H9 (cell line): ENCODE results near the gene RASSF3. TPM values are rescaled to one million over a fixed set of nuclear protein-coding genes. Genes with fewer than 3 reads are reported as not detected.

Source experiments
- DNase-seq: peaks from one replicate; pipeline ENCODE4 v3.0.0-alpha.2; 2017
- H2AFZ ChIP-seq: one replicate; pipeline ENCODE4 v1.6.1; 2013; ENCODE audit warnings: mild to moderate bottlenecking, low read length, control low read depth, moderate library complexity
- H2AK5ac ChIP-seq: 2 replicates; pipeline ENCODE4 v1.6.1; 2013; ENCODE audit warnings: low read length, control low read depth, mixed read lengths; ENCODE audit not compliant: insufficient read length
- H2BK120ac ChIP-seq: one replicate; pipeline ENCODE4 v1.6.1; 2013; ENCODE audit warnings: low read depth, mild to moderate bottlenecking, low read length, control low read depth, inconsistent platforms; ENCODE audit not compliant: poor library complexity, severe bottlenecking
- H2BK12ac ChIP-seq: 2 replicates; pipeline ENCODE4 v1.6.1; 2013; ENCODE audit warnings: low read length, control low read depth, mixed read lengths, low read depth; ENCODE audit not compliant: insufficient read length
- H2BK15ac ChIP-seq: 2 replicates; pipeline ENCODE4 v1.6.1; 2013; ENCODE audit warnings: low read depth, low read length, control low read depth
- H2BK20ac ChIP-seq: one replicate; pipeline ENCODE4 v1.6.1; 2013; ENCODE audit warnings: low read depth, mild to moderate bottlenecking, low read length, control low read depth, inconsistent platforms; ENCODE audit not compliant: poor library complexity, severe bottlenecking
- H2BK5ac ChIP-seq: 2 replicates; pipeline ENCODE4 v1.6.1; 2013; ENCODE audit warnings: low read length, control low read depth, mixed read lengths; ENCODE audit not compliant: insufficient read length
- H3K14ac ChIP-seq: 2 replicates; pipeline ENCODE4 v1.6.1; 2013; ENCODE audit warnings: low read length, control low read depth; ENCODE audit not compliant: insufficient read depth
- H3K18ac ChIP-seq: 2 replicates; pipeline ENCODE4 v1.6.1; 2013; ENCODE audit warnings: low read depth, mild to moderate bottlenecking, mixed read lengths, low read length, control low read depth; ENCODE audit not compliant: insufficient read length
- H3K23ac ChIP-seq: 2 replicates; pipeline ENCODE4 v1.6.1; 2013; ENCODE audit warnings: low read length, control low read depth, mixed read lengths, low read depth; ENCODE audit not compliant: insufficient read length
- H3K23me2 ChIP-seq: 2 replicates; pipeline ENCODE4 v1.6.1; 2013; ENCODE audit warnings: low read depth, mild to moderate bottlenecking, mixed read lengths, low read length, control low read depth; ENCODE audit not compliant: insufficient read length, poor library complexity, severe bottlenecking
- H3K27ac ChIP-seq: 2 replicates; pipeline ENCODE4 v1.5.1; 2013; ENCODE audit warnings: low read length, control low read depth, mixed read lengths, low read depth; ENCODE audit not compliant: insufficient read length
- H3K27me3 ChIP-seq: 2 replicates; pipeline ENCODE4 v1.6.1; 2013; ENCODE audit warnings: low read length, control low read depth, inconsistent platforms; ENCODE audit not compliant: insufficient read depth
- H3K4ac ChIP-seq: 2 replicates; pipeline ENCODE4 v1.6.1; 2013; ENCODE audit warnings: low read depth, mild to moderate bottlenecking, control low read depth, inconsistent platforms, low read length, moderate library complexity
- H3K4me1 ChIP-seq: 2 replicates; pipeline ENCODE4 v1.6.1; 2013; ENCODE audit warnings: low read length, control low read depth, inconsistent platforms; ENCODE audit not compliant: insufficient read depth
- H3K4me2 ChIP-seq: 2 replicates; pipeline ENCODE4 v1.6.1; 2013; ENCODE audit warnings: low read length, control low read depth, mixed read lengths; ENCODE audit not compliant: insufficient read length, insufficient read depth
- H3K56ac ChIP-seq: 2 replicates; pipeline ENCODE4 v1.6.1; 2013; ENCODE audit warnings: low read depth, mild to moderate bottlenecking, mixed read lengths, low read length, control low read depth; ENCODE audit not compliant: insufficient read length
- H3K79me1 ChIP-seq: 2 replicates; pipeline ENCODE4 v1.6.1; 2013; ENCODE audit warnings: low read depth, mild to moderate bottlenecking, moderate library complexity, low read length, control low read depth, inconsistent platforms; ENCODE audit not compliant: insufficient read depth, poor library complexity, severe bottlenecking
- H3K79me2 ChIP-seq: 2 replicates; pipeline ENCODE4 v1.6.1; 2013; ENCODE audit warnings: low read length, control low read depth, inconsistent platforms; ENCODE audit not compliant: insufficient read depth
- H3K9ac ChIP-seq: 2 replicates; pipeline ENCODE4 v1.6.1; 2013; ENCODE audit warnings: low read length, control low read depth, mixed read lengths; ENCODE audit not compliant: insufficient read length; ENCODE audit errors: extremely low read depth
- H3K9me3 ChIP-seq: one replicate; pipeline ENCODE4 v1.6.1; 2013; ENCODE audit warnings: low read depth, low read length, inconsistent platforms; ENCODE audit not compliant: control insufficient read depth
- H3T11ph ChIP-seq: one replicate; pipeline ENCODE4 v1.6.1; 2013; ENCODE audit warnings: mild to moderate bottlenecking, low read length, control low read depth, inconsistent platforms
- H4K20me1 ChIP-seq: one replicate; pipeline ENCODE4 v1.6.1; 2013; ENCODE audit not compliant: control insufficient read depth, insufficient read length, insufficient read depth
- H4K5ac ChIP-seq: 2 replicates; pipeline ENCODE4 v1.6.1; 2013; ENCODE audit warnings: low read depth, mild to moderate bottlenecking, mixed read lengths, low read length, control low read depth; ENCODE audit not compliant: insufficient read length
- H4K8ac ChIP-seq: replicated peaks from 2 replicates; pipeline ENCODE4 v1.6.1; 2013; ENCODE audit warnings: low read length, control low read depth, mixed read lengths, low read depth; ENCODE audit not compliant: insufficient read length
- H4K91ac ChIP-seq: 2 replicates; pipeline ENCODE4 v1.6.1; 2013; ENCODE audit warnings: low read depth, mild to moderate bottlenecking, moderate library complexity, mixed read lengths, low read length, control low read depth; ENCODE audit not compliant: insufficient read length
- H3K27ac Mint-ChIP-seq, 3 experiments: 2 replicates in 2 of 3; 3 replicates in 1 of 3; pipeline ENCODE4 v1.8.0; 2020 to 2021; ENCODE audit warnings: mixed read lengths in 3 of 3, mild to moderate bottlenecking in 1 of 3, moderate library complexity in 1 of 3
- H3K27me3 Mint-ChIP-seq: 2 replicates; pipeline ENCODE4 v1.8.0; 2021; ENCODE audit warnings: low read depth, mild to moderate bottlenecking, moderate library complexity, mixed read lengths
- H3K36me3 Mint-ChIP-seq, 3 experiments: 2 replicates in 2 of 3; 3 replicates in 1 of 3; pipeline ENCODE4 v1.8.0; 2020 to 2021; ENCODE audit warnings: low read depth in 3 of 3, mixed read lengths in 3 of 3; ENCODE audit not compliant: insufficient read depth in 1 of 3
- H3K4me1 Mint-ChIP-seq, 2 experiments: 2 replicates each; pipeline ENCODE4 v1.8.0; 2020; ENCODE audit warnings: mixed read lengths in 2 of 2
- H3K4me3 Mint-ChIP-seq, 2 experiments: 2 replicates in 1 of 2; 3 replicates in 1 of 2; pipeline ENCODE4 v1.8.0; 2020 to 2021; ENCODE audit warnings: mild to moderate bottlenecking in 2 of 2, mixed read lengths in 2 of 2, moderate library complexity in 1 of 2
- H3K9me3 Mint-ChIP-seq, 2 experiments: 2 replicates in 1 of 2; 3 replicates in 1 of 2; pipeline ENCODE4 v1.8.0; 2020; ENCODE audit warnings: mild to moderate bottlenecking in 2 of 2, mixed read lengths in 2 of 2, moderate library complexity in 1 of 2
- WGBS: extraction: QIAGEN DNeasy Blood & Tissue Kit; methylation state at CpG from one replicate; pipeline ENCODE4 v1.1.7; 2013; ENCODE audit warnings: missing lambda C conversion rate, low lambda C conversion rate, mixed read lengths; ENCODE audit not compliant: insufficient read length; ENCODE audit errors: extremely low coverage; 5-methylcytosine and 5-hydroxymethylcytosine counted together
- total RNA-seq: library from RNA; stranded (reverse); gene quantifications from 2 replicates; pipeline ENCODE4 v1.2.1, GENCODE V29; 2021
- TF ChIP-seq, protein P1 (sequence below): fragments of 200-600 bp; sonication (generic); conservative IDR thresholded peaks from 3 replicates; pipeline ENCODE4 v1.8.0; 2021; ENCODE audit warnings: antibody characterized with exemption, mild to moderate bottlenecking

Gene RASSF3
- total RNA-seq, 1 experiment from 2014 or later: 45.1 TPM

DNA sequence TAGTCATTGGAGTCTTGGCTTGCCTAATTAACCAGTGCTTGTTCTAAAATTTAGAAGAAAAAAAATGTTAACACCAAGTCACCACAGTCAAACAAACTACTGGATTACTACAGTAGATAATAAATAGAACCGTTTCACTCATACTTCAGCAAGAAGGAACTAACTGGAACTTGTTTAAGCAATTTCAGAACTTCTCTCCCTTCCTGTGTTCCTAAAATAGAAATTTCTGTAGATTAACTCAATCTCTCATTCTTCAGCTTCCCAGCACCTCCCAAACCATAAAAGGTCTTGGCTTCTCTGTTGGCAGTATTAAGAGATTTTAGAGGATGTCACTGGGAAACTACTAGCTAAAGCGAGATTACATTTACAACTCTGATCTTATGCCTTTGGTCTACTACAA is 130.4 kb downstream of the RASSF3 start:
- Histone ChIP-seq H3K79me1 (no peaks in the 10 kb centered on the region), H4K91ac (no peak overlapping the region), H2BK120ac (no peak overlapping the region), H2AK5ac (no peak overlapping the region), H3K9ac (no peak overlapping the region), H3K23me2 (no peaks in the 10 kb centered on the region), H3K18ac (no peak overlapping the region), H2BK15ac (no peak overlapping the region), H3K4ac (no peak overlapping the region), H3K56ac (no peak overlapping the region), H3K9me3 (no peaks in the 10 kb centered on the region), H3K27me3 (no peaks in the 10 kb centered on the region), H2BK5ac (no peak overlapping the region), H3K4me2 (no peak overlapping the region), H3K79me2 (no peaks in the 10 kb centered on the region), H2BK20ac (no peak overlapping the region), H4K5ac (no peak overlapping the region), H2AFZ (no peak overlapping the region), H3K23ac (no peak overlapping the region), H3K4me1 (no peaks in the 10 kb centered on the region), H3T11ph (no peak overlapping the region), H3K27ac (no peak overlapping the region), H3K14ac (no peak overlapping the region), H4K20me1 (no peaks in the 10 kb centered on the region), H2BK12ac (no peak overlapping the region), H4K8ac (no peak overlapping the region)
- H3K9me3 Mint-ChIP-seq: no peaks in the 10 kb centered on the region
- no peak overlapping the region for H3K27ac Mint-ChIP-seq
- no CpG with 5 or more reads among the region's 2 CpGs for WGBS
- H3K4me1 Mint-ChIP-seq: no peaks in the 10 kb centered on the region
- H3K36me3 Mint-ChIP-seq: peaks cover 23 to 91% (median 83%) of the 10 kb centered on the region in 3 experiments; a peak in 6 of 7 replicates
- no peak for DNase-seq
- no peak overlapping the region for H3K4me3 Mint-ChIP-seq
- H3K27me3 Mint-ChIP-seq: no peaks in the 10 kb centered on the region
- TF ChIP-seq, protein P1, sequence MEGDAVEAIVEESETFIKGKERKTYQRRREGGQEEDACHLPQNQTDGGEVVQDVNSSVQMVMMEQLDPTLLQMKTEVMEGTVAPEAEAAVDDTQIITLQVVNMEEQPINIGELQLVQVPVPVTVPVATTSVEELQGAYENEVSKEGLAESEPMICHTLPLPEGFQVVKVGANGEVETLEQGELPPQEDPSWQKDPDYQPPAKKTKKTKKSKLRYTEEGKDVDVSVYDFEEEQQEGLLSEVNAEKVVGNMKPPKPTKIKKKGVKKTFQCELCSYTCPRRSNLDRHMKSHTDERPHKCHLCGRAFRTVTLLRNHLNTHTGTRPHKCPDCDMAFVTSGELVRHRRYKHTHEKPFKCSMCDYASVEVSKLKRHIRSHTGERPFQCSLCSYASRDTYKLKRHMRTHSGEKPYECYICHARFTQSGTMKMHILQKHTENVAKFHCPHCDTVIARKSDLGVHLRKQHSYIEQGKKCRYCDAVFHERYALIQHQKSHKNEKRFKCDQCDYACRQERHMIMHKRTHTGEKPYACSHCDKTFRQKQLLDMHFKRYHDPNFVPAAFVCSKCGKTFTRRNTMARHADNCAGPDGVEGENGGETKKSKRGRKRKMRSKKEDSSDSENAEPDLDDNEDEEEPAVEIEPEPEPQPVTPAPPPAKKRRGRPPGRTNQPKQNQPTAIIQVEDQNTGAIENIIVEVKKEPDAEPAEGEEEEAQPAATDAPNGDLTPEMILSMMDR: no peak
